Mesodermal cell (in vitro differentiated cells): ENCODE data around the gene NUDT19.
"Not testable (repeated sequence)": the region's sequence is repeated elsewhere in the genome, so short reads cannot be mapped to it uniquely, and the experiment has no call there.

Source experiments
- H3K27ac ChIP-seq: 2 replicates; pipeline ENCODE4 v1.7.0; 2013; ENCODE audit warnings: mild to moderate bottlenecking, low read depth, low read length, moderate library complexity; ENCODE audit not compliant: severe bottlenecking
- H3K36me3 ChIP-seq: 2 replicates; pipeline ENCODE4 v1.7.1; 2013; ENCODE audit warnings: mild to moderate bottlenecking, low read length, moderate library complexity; ENCODE audit not compliant: control insufficient read depth, insufficient read depth
- H3K4me1 ChIP-seq: one replicate; pipeline ENCODE4 v1.7.1; 2013; ENCODE audit warnings: mild to moderate bottlenecking, low read length; ENCODE audit not compliant: insufficient read depth, control insufficient read depth, poor library complexity, severe bottlenecking
- H3K4me3 ChIP-seq: 2 replicates; pipeline ENCODE4 v1.7.0; 2013; ENCODE audit warnings: low read length, control low read depth, mild to moderate bottlenecking; ENCODE audit not compliant: insufficient read depth, poor library complexity, severe bottlenecking; ENCODE audit errors: extremely low read depth
- H3K9me3 ChIP-seq: 2 replicates; pipeline ENCODE4 v1.7.1; 2013; ENCODE audit warnings: mild to moderate bottlenecking, low read length, moderate library complexity; ENCODE audit not compliant: control insufficient read depth
- WGBS, 2 experiments: methylation state at CpG; one replicate each; pipeline ENCODE4 v1.1.5; 2013; ENCODE audit warnings: missing lambda C conversion rate in 2 of 2; ENCODE audit not compliant: insufficient coverage in 2 of 2; 5-methylcytosine and 5-hydroxymethylcytosine counted together

NUDT19 gene

GRCh38 chr19:32708457-32708856 is 16.8 kb downstream of the NUDT19 start:
- Histone ChIP-seq H3K4me1 (no peaks in the 10 kb centered on the region), H3K36me3 (peaks cover 25% of the 10 kb centered on the region), H3K27ac (no peak overlapping the region), H3K9me3 (peaks cover 13% of the 10 kb centered on the region), H3K4me3 (no peak overlapping the region)
- WGBS, 2 experiments: 81 to 100% methylated on average over 1 to 2 of the region's 3 CpGs

- WGBS, 2 experiments: 94 to 96% methylated on average over 4 to 5 of the region's 5 CpGs
- no peaks in the 10 kb centered on the region for H3K4me1 ChIP-seq
- H3K9me3 ChIP-seq: peaks cover 9% of the 10 kb centered on the region
- peaks cover 21% of the 10 kb centered on the region for H3K36me3 ChIP-seq
- H3K4me3 ChIP-seq: no peak overlapping the region
- H3K27ac ChIP-seq: no peak overlapping the region
Observed at GRCh38 chr19:32709032-32709431, 17.4 kb downstream of the NUDT19 start.

GRCh38 chr19:32711747-32712146 is 20.1 kb downstream of the NUDT19 start:
- Histone ChIP-seq H3K9me3 (no peaks in the 10 kb centered on the region), H3K36me3 (peaks cover 11% of the 10 kb centered on the region)
- WGBS, 2 experiments: 93 to 100% methylated on average over 1 to 6 of the region's 6 CpGs

GRCh38 chr19:32716203-32716602 is 24.6 kb downstream of the NUDT19 start:
- H3K4me3 ChIP-seq, H3K36me3 ChIP-seq, H3K9me3 ChIP-seq, H3K4me1 ChIP-seq, H3K27ac ChIP-seq: not testable (repeated sequence)
- WGBS, 2 experiments: 83 to 89% methylated on average over 4 to 7 of the region's 7 CpGs

More at GRCh38 chr19:32711747-32712146, 20.1 kb downstream of the NUDT19 start:
- Histone ChIP-seq H3K27ac (no peak overlapping the region), H3K4me3 (no peak overlapping the region), H3K4me1 (no peaks in the 10 kb centered on the region)

GRCh38 chr19:32717496-32717895 is 25.9 kb downstream of the NUDT19 start:
- Histone ChIP-seq H3K9me3 (no peaks in the 10 kb centered on the region), H3K4me3 (no peak overlapping the region), H3K36me3 (peaks cover 7% of the 10 kb centered on the region), H3K4me1 (no peaks in the 10 kb centered on the region), H3K27ac (no peak overlapping the region)
- 88 to 96% methylated on average over 3 to 5 of the region's 5 CpGs for WGBS, 2 experiments

- peaks cover 1% of the 10 kb centered on the region for H3K36me3 ChIP-seq
- 93 to 95% methylated on average over 7 of the region's 7 CpGs for WGBS, 2 experiments
- H3K4me1 ChIP-seq: no peaks in the 10 kb centered on the region
- no peaks in the 10 kb centered on the region for H3K9me3 ChIP-seq
- H3K27ac ChIP-seq: no peak overlapping the region
- H3K4me3 ChIP-seq: no peak overlapping the region
Observed at GRCh38 chr19:32718286-32718685, 26.7 kb downstream of the NUDT19 start.

- 95 to 97% methylated on average over 34 to 42 of the region's 44 CpGs for WGBS, 2 experiments
- Histone ChIP-seq H3K4me1 (no peaks in the 10 kb centered on the region), H3K9me3 (no peaks in the 10 kb centered on the region), H3K4me3 (no peak within 1 kb of the TSS), H3K36me3 (no peaks in the 10 kb centered on the region), H3K27ac (no peak within 1 kb of the TSS)
Observed at GRCh38 chr19:32719611-32720059, 28.0 kb downstream of the NUDT19 start, which contains the start of gene TDRD12. Gene TDRD12, plus strand, starts transcription at chr19:32719767. Its CDS starts 306 bp downstream, at chr19:32720073.

GRCh38 chr19:32720216-32720935 is 28.8 kb downstream of the NUDT19 start:
- H3K4me1 ChIP-seq: no peaks in the 10 kb centered on the region
- no peaks in the 10 kb centered on the region for H3K36me3 ChIP-seq
- H3K27ac ChIP-seq: no peak overlapping the region
- H3K9me3 ChIP-seq: no peaks in the 10 kb centered on the region
- no peak overlapping the region for H3K4me3 ChIP-seq
- 93 to 100% methylated on average over 7 to 11 of the region's 22 CpGs for WGBS, 2 experiments

GRCh38 chr19:32720936-32721250 is 29.3 kb downstream of the NUDT19 start:
- no peaks in the 10 kb centered on the region for H3K36me3 ChIP-seq
- H3K4me1 ChIP-seq: no peaks in the 10 kb centered on the region
- H3K27ac ChIP-seq: no peak overlapping the region
- no peaks in the 10 kb centered on the region for H3K9me3 ChIP-seq
- 90 to 95% methylated on average over 17 to 18 of the region's 22 CpGs for WGBS, 2 experiments
- no peak overlapping the region for H3K4me3 ChIP-seq

- no peak overlapping the region for H3K4me3 ChIP-seq
- no peaks in the 10 kb centered on the region for H3K9me3 ChIP-seq
- H3K27ac ChIP-seq: no peak overlapping the region
- WGBS, 2 experiments: 94 to 100% methylated on average over 2 to 3 of the region's 4 CpGs
- H3K36me3 ChIP-seq: no peaks in the 10 kb centered on the region
- H3K4me1 ChIP-seq: no peaks in the 10 kb centered on the region
Observed at GRCh38 chr19:32735936-32736335, 44.3 kb downstream of the NUDT19 start.

GRCh38 chr19:32743021-32743420 is 51.4 kb downstream of the NUDT19 start:
- H3K4me1 ChIP-seq: peaks cover 9% of the 10 kb centered on the region
- no peaks in the 10 kb centered on the region for H3K9me3 ChIP-seq
- H3K27ac ChIP-seq: no peak overlapping the region
- H3K36me3 ChIP-seq: no peaks in the 10 kb centered on the region
- 96 to 100% methylated on average over 7 of the region's 9 CpGs for WGBS, 2 experiments
- H3K4me3 ChIP-seq: no peak overlapping the region
